Caco-2 (cell line): ENCODE results near the gene ADAMTS5. TPM values are rescaled to one million over a fixed set of nuclear protein-coding genes. Genes with fewer than 3 reads are reported as not detected.

Source experiments
- BruUV-seq: library from RNA; stranded (reverse); fragments of 400-500 nt; replicated peaks from 2 replicates; lab custom pipeline; 2021; lab: Mats Ljungman, UMichigan
- CTCF ChIA-PET: fragments of 300-600 bp; sonication (Branson Sonifier 250); formaldehyde crosslinking; loops from one replicate; lab custom pipeline; 2022; ENCODE audit warnings: antibody characterized with exemption; lab: Charles Lee
- POLR2A ChIA-PET: fragments of 300-600 bp; sonication (Branson Sonifier 250); formaldehyde crosslinking; loops from one replicate; lab custom pipeline; 2022; ENCODE audit warnings: antibody characterized with exemption; lab: Charles Lee
- DNase-seq, 2 experiments: peaks; one replicate each; pipeline versions ENCODE4 v3.0.0 to v3.0.0-alpha.2; 2020 to 2022
- H3K27me3 ChIP-seq: replicated peaks from 2 replicates; pipeline ENCODE4 v1.6.0; 2011; ENCODE audit warnings: low read length; ENCODE audit not compliant: control insufficient read depth, insufficient read depth
- H3K36me3 ChIP-seq: 2 replicates; pipeline ENCODE4 v1.5.1; 2011; ENCODE audit warnings: low read length; ENCODE audit not compliant: control insufficient read depth, insufficient read depth
- H3K4me1 ChIP-seq: fragments of 250-450 bp; sonication (Bioruptor Pico); 2 replicates; pipeline ENCODE4 v1.5.1; 2020; ENCODE audit warnings: mild to moderate bottlenecking
- H3K4me3 ChIP-seq: 2 replicates; pipeline ENCODE4 v1.5.1; 2011; ENCODE audit warnings: low read depth, mild to moderate bottlenecking, control low read depth, low read length
- H3K9me3 ChIP-seq: fragments of 250-450 bp; sonication (Bioruptor Pico); 2 replicates; pipeline ENCODE4 v1.5.1; 2020; ENCODE audit warnings: mild to moderate bottlenecking, moderate library complexity
- H3K27ac Mint-ChIP-seq: one replicate; pipeline ENCODE4 v1.8.0; 2022; ENCODE audit warnings: mixed read lengths; ENCODE audit not compliant: unreplicated experiment
- H3K27me3 Mint-ChIP-seq: one replicate; pipeline ENCODE4 v1.8.0; 2022; ENCODE audit warnings: mixed read lengths; ENCODE audit not compliant: insufficient read depth, unreplicated experiment
- H3K36me3 Mint-ChIP-seq: one replicate; pipeline ENCODE4 v1.8.0; 2022; ENCODE audit warnings: mild to moderate bottlenecking, mixed read lengths; ENCODE audit not compliant: insufficient read depth, unreplicated experiment
- H3K4me1 Mint-ChIP-seq: one replicate; pipeline ENCODE4 v1.8.0; 2022; ENCODE audit warnings: low read depth, mixed read lengths; ENCODE audit not compliant: unreplicated experiment
- H3K4me3 Mint-ChIP-seq: one replicate; pipeline ENCODE4 v1.8.0; 2022; ENCODE audit warnings: mild to moderate bottlenecking, moderate library complexity, mixed read lengths; ENCODE audit not compliant: unreplicated experiment
- H3K9me3 Mint-ChIP-seq: one replicate; pipeline ENCODE4 v1.8.0; 2022; ENCODE audit warnings: mixed read lengths; ENCODE audit not compliant: unreplicated experiment
- CTCF ChIP-seq, 2 experiments: fragments of 200-600 bp in 1 of 2; IDR thresholded peaks; 1 replicate in 1 of 2; 2 replicates in 1 of 2; pipeline versions ENCODE4 v1.5.1 to v1.8.0; 2011 to 2022; ENCODE audit warnings: antibody characterized with exemption in 1 of 2, control low read depth in 1 of 2, inconsistent platforms in 1 of 2, low read depth in 1 of 2, low read length in 1 of 2, mild to moderate bottlenecking in 1 of 2, moderate library complexity in 1 of 2; ENCODE audit not compliant: insufficient read depth in 1 of 2, severe bottlenecking in 1 of 2, unreplicated experiment in 1 of 2
- intact Hi-C: fragments of 100-400 bp; cut with micrococcal nuclease; formaldehyde crosslinking; loops from one replicate; pipeline ENCODE4 v1.10.0; 2022; ENCODE audit not compliant: unreplicated experiment
- total RNA-seq: library from RNA; stranded (reverse); gene quantifications from 2 replicates; pipeline ENCODE4 v1.2.3, GENCODE V29; 2022

ADAMTS5 gene
- total RNA-seq, 1 experiment from 2014 or later = not detected

- Histone ChIP-seq H3K36me3 (no peaks in the 10 kb centered on the region), H3K4me3 (no peak overlapping the region), H3K27me3 (no peaks in the 10 kb centered on the region; the same call in 1 of the 2 replicates), H3K4me1 (no peaks in the 10 kb centered on the region), H3K9me3 (no peaks in the 10 kb centered on the region)
- H3K9me3 Mint-ChIP-seq = no peaks in the 10 kb centered on the region
- H3K27ac Mint-ChIP-seq = no peak overlapping the region
- intact Hi-C loops = loop anchor here (10.0 kb wide), 1 partner anchor 88 kb away; no protein-coding TSS in a partner anchor
- CTCF ChIA-PET = no interaction called here
- BruUV-seq = no TSS peak
- POLR2A ChIA-PET = no interaction called here
- peaks cover 6% of the 10 kb centered on the region for H3K27me3 Mint-ChIP-seq
- no peak for DNase-seq
- H3K4me1 Mint-ChIP-seq = no peaks in the 10 kb centered on the region
- no peaks in the 10 kb centered on the region for H3K36me3 Mint-ChIP-seq
- no peak overlapping the region for H3K4me3 Mint-ChIP-seq
- no peak for TF ChIP-seq CTCF (IDR thresholded peaks at IDR 0.05; ENCODE audit: insufficient read depth in 1 of 2, low read depth in 1 of 2, low read length in 1 of 2, severe bottlenecking in 1 of 2, unreplicated experiment in 1 of 2)
These were observed 20.0 kb downstream of the ADAMTS5 start for GRCh38 chr21:26946744-26947446.

- Histone ChIP-seq H3K27me3 (no peaks in the 10 kb centered on the region; the same call in 1 of the 2 replicates), H3K4me3 (no peak overlapping the region), H3K9me3 (no peaks in the 10 kb centered on the region), H3K36me3 (no peaks in the 10 kb centered on the region), H3K4me1 (no peaks in the 10 kb centered on the region)
- H3K9me3 Mint-ChIP-seq = no peaks in the 10 kb centered on the region
- no peak overlapping the region for H3K4me3 Mint-ChIP-seq
- H3K36me3 Mint-ChIP-seq = no peaks in the 10 kb centered on the region
- intact Hi-C loops = loop anchor here (10.0 kb wide), 1 partner anchor 89 kb away; no protein-coding TSS in a partner anchor
- CTCF ChIA-PET = no interaction called here
- POLR2A ChIA-PET = no interaction called here
- no peak for DNase-seq
- no peaks in the 10 kb centered on the region for H3K4me1 Mint-ChIP-seq
- H3K27me3 Mint-ChIP-seq = peaks cover 6% of the 10 kb centered on the region
- no peak for TF ChIP-seq CTCF (IDR thresholded peaks at IDR 0.05; ENCODE audit: insufficient read depth in 1 of 2, low read depth in 1 of 2, low read length in 1 of 2, severe bottlenecking in 1 of 2, unreplicated experiment in 1 of 2)
- H3K27ac Mint-ChIP-seq = no peak overlapping the region
- BruUV-seq = no TSS peak
These were observed 20.8 kb downstream of the ADAMTS5 start for GRCh38 chr21:26945916-26946675.

- Mint-ChIP-seq H3K27ac (no peak overlapping the region), H3K4me3 (no peak overlapping the region), H3K9me3 (peaks cover 4% of the 10 kb centered on the region), H3K4me1 (no peaks in the 10 kb centered on the region), H3K36me3 (no peaks in the 10 kb centered on the region), H3K27me3 (peaks cover 6% of the 10 kb centered on the region)
- no peaks in the 10 kb centered on the region for H3K4me1 ChIP-seq
- H3K36me3 ChIP-seq = no peaks in the 10 kb centered on the region
- ChIA-PET POLR2A (no interaction called here), CTCF (no interaction called here)
- intact Hi-C loops = loop anchor here (10.0 kb wide), 1 partner anchor 91 kb away; no protein-coding TSS in a partner anchor
- H3K4me3 ChIP-seq = no peak overlapping the region
- no peak for DNase-seq
- H3K9me3 ChIP-seq = no peaks in the 10 kb centered on the region
- no peaks in the 10 kb centered on the region for H3K27me3 ChIP-seq
- TF ChIP-seq CTCF (IDR thresholded peaks at IDR 0.05; ENCODE audit: insufficient read depth in 1 of 2, low read depth in 1 of 2, low read length in 1 of 2, severe bottlenecking in 1 of 2, unreplicated experiment in 1 of 2) = no peak
- no TSS peak for BruUV-seq
These were observed 23.0 kb downstream of the ADAMTS5 start for GRCh38 chr21:26943921-26944320.
